CD4-positive, alpha-beta T cell treated with Interleukin-17A for 4 hours (primary cell): ENCODE measurements around the gene LMBR1L.
A peak's percentile ranks its signal among the peaks of the same experiment; 100 is the strongest.
"Not testable (repeated sequence)": the region's sequence is repeated elsewhere in the genome, so short reads cannot be mapped to it uniquely, and the experiment has no call there.

Source experiments
- DNase-seq: peaks from one replicate; pipeline ENCODE4 v3.0.0-alpha.2; 2020; ENCODE audit warnings: mixed read lengths

LMBR1L gene

GRCh38 chr12:49079793-49080192, 30.9 kb downstream of the LMBR1L start:
- DNase-seq = no peak

GRCh38 chr12:49070971-49071370, 39.7 kb downstream of the LMBR1L start:
- no peak for DNase-seq

GRCh38 chr12:49069507-49070346, 40.9 kb downstream of the LMBR1L start, which contains the start of gene RHEBL1:
Gene RHEBL1 (minus strand): TSS chr12:49069979. CDS start chr12:49069785, 194 bp downstream.
- DNase-seq = peak; percentile 99

GRCh38 chr12:49068879-49069506, 41.7 kb downstream of the LMBR1L start:
- no peak for DNase-seq

GRCh38 chr12:49066120-49066519, 44.5 kb downstream of the LMBR1L start:
- no peak for DNase-seq

GRCh38 chr12:49064767-49065152, 45.9 kb downstream of the LMBR1L start:
- no peak for DNase-seq

GRCh38 chr12:49061916-49062315, 48.7 kb downstream of the LMBR1L start:
- not testable (repeated sequence) for DNase-seq

GRCh38 chr12:49061157-49061650, 49.4 kb downstream of the LMBR1L start:
- peak; percentile 30 for DNase-seq

GRCh38 chr12:49060237-49061156, 50.1 kb downstream of the LMBR1L start, which contains the start of gene KMT2D:
Gene KMT2D (minus strand): TSS chr12:49060794. CDS start chr12:49055324, 5,470 bp downstream.
- peak; percentile 92 for DNase-seq

GRCh38 chr12:49059299-49060171, 51.1 kb downstream of the LMBR1L start:
- peak; percentile 32 for DNase-seq

GRCh38 chr12:49059045-49059298, 51.7 kb downstream of the LMBR1L start:
- no peak for DNase-seq

GRCh38 chr12:49058366-49059044, 52.1 kb downstream of the LMBR1L start:
- no peak for DNase-seq

- DNase-seq = no peak
Measured at GRCh38 chr12:49057888-49058287, 52.8 kb downstream of the LMBR1L start.

GRCh38 chr12:49055978-49056754, 54.5 kb downstream of the LMBR1L start:
- peak; percentile 64 for DNase-seq

- no peak for DNase-seq
Measured at GRCh38 chr12:49055092-49055491, 55.6 kb downstream of the LMBR1L start.

GRCh38 chr12:49054524-49054923, 56.1 kb downstream of the LMBR1L start:
- no peak for DNase-seq

- DNase-seq = no peak
Measured at GRCh38 chr12:49054096-49054495, 56.6 kb downstream of the LMBR1L start.

- no peak for DNase-seq
Measured at GRCh38 chr12:49052451-49053208, 58.0 kb downstream of the LMBR1L start.

- DNase-seq = no peak
Measured at GRCh38 chr12:49051777-49052438, 58.7 kb downstream of the LMBR1L start.
